GM21423 (cell line): ENCODE measurements around the gene NCLN.
"Not testable (repeated sequence)": the region's sequence is repeated elsewhere in the genome, so short reads cannot be mapped to it uniquely, and the experiment has no call there.

Experiments used
- ATAC-seq: cut with Tn5 transposase; IDR thresholded peaks from one replicate; pipeline ENCODE4 v1.9.1; 2021; ENCODE audit warnings: mild to moderate bottlenecking, moderate library complexity; ENCODE audit not compliant: unreplicated experiment

Gene NCLN

GRCh38 chr19:3224346-3225168 lies 38.8 kb downstream of the NCLN start, which contains the start of gene CELF5:
Gene CELF5 (plus strand): TSS chr19:3224661. CDS start chr19:3224740, 79 bp downstream.
- no peak for ATAC-seq

GRCh38 chr19:3225169-3225485 lies 39.4 kb downstream of the NCLN start:
- ATAC-seq, result no peak

- ATAC-seq, result no peak
Observed at GRCh38 chr19:3225677-3226093, 40.0 kb downstream of the NCLN start.

- ATAC-seq, result no peak
Observed at GRCh38 chr19:3227054-3227626, 41.4 kb downstream of the NCLN start.

- no peak for ATAC-seq
Observed at GRCh38 chr19:3229346-3229743, 43.6 kb downstream of the NCLN start.

GRCh38 chr19:3229888-3230496 lies 44.3 kb downstream of the NCLN start:
- no peak for ATAC-seq

GRCh38 chr19:3231288-3231687 lies 45.6 kb downstream of the NCLN start:
- no peak for ATAC-seq

GRCh38 chr19:3233116-3233515 lies 47.4 kb downstream of the NCLN start:
- no peak for ATAC-seq

GRCh38 chr19:3233831-3234230 lies 48.1 kb downstream of the NCLN start:
- ATAC-seq, result no peak

- no peak for ATAC-seq
Observed at GRCh38 chr19:3234800-3235199, 49.1 kb downstream of the NCLN start.

GRCh38 chr19:3235604-3236003 lies 49.9 kb downstream of the NCLN start:
- ATAC-seq, result not testable (repeated sequence)

- no peak for ATAC-seq
Observed at GRCh38 chr19:3236272-3236671, 50.5 kb downstream of the NCLN start.

GRCh38 chr19:3238066-3238561 lies 52.4 kb downstream of the NCLN start:
- ATAC-seq, result no peak

- no peak for ATAC-seq
Observed at GRCh38 chr19:3239367-3239766, 53.6 kb downstream of the NCLN start.

- no peak for ATAC-seq
Observed at GRCh38 chr19:3243819-3244700, 58.3 kb downstream of the NCLN start.

- ATAC-seq, result no peak
Observed at GRCh38 chr19:3245050-3245449, 59.3 kb downstream of the NCLN start.

GRCh38 chr19:3248728-3249326 lies 63.1 kb downstream of the NCLN start:
- no peak for ATAC-seq

GRCh38 chr19:3249408-3249807 lies 63.7 kb downstream of the NCLN start:
- no peak for ATAC-seq

- no peak for ATAC-seq
Observed at GRCh38 chr19:3250675-3251074, 64.9 kb downstream of the NCLN start.

- no peak for ATAC-seq
Observed at GRCh38 chr19:3251229-3251628, 65.5 kb downstream of the NCLN start.

- no peak for ATAC-seq
Observed at GRCh38 chr19:3252650-3253049, 66.9 kb downstream of the NCLN start.
